Fibroblast of lung (primary cell): ENCODE results near the gene USP17L19. TPM values are rescaled to one million over a fixed set of nuclear protein-coding genes. Genes with fewer than 3 reads are reported as not detected.
"Not testable (repeated sequence)": the region's sequence is repeated elsewhere in the genome, so short reads cannot be mapped to it uniquely, and the experiment has no call there.

ENCODE experiments used
- DNase-seq, 2 donors: peaks; one replicate each; pipeline versions ENCODE4 v3.0.0 to v3.0.0-alpha.2; 2010; ENCODE audit warnings: low read depth in 2 of 2
- H2AFZ ChIP-seq: 2 replicates; pipeline ENCODE4 v1.5.1; 2012; ENCODE audit warnings: low read length, control low read depth, inconsistent platforms
- H3K27ac ChIP-seq: 2 replicates; pipeline ENCODE4 v1.5.1; 2011; ENCODE audit warnings: low read length, control low read depth; ENCODE audit not compliant: insufficient read depth
- H3K27me3 ChIP-seq: 2 replicates; pipeline ENCODE4 v1.5.1; 2011; ENCODE audit warnings: mild to moderate bottlenecking, low read length; ENCODE audit not compliant: control insufficient read depth, insufficient read depth
- H3K36me3 ChIP-seq: 2 replicates; pipeline ENCODE4 v1.5.1; 2011; ENCODE audit warnings: low read length; ENCODE audit not compliant: control insufficient read depth, insufficient read depth
- H3K4me1 ChIP-seq: 2 replicates; pipeline ENCODE4 v1.5.1; 2011; ENCODE audit warnings: low read length; ENCODE audit not compliant: control insufficient read depth, insufficient read depth; ENCODE audit errors: extremely low read depth
- H3K4me2 ChIP-seq: 2 replicates; pipeline ENCODE4 v1.5.1; 2011; ENCODE audit warnings: low read length, control low read depth; ENCODE audit not compliant: insufficient read depth; ENCODE audit errors: extremely low read depth
- H3K4me3 ChIP-seq, 4 experiments: fragments of 200-600 bp in 1 of 4; sonication (generic) in 1 of 4; replicated peaks in 1 of 4; 2 replicates each; pipeline ENCODE4 v1.5.1; 2011 to 2016; ENCODE audit warnings: low read length in 4 of 4, low read depth in 3 of 4, mild to moderate bottlenecking in 3 of 4, control low read depth in 2 of 4, inconsistent platforms in 1 of 4, mixed read lengths in 1 of 4; ENCODE audit not compliant: insufficient read depth in 1 of 4; ENCODE audit errors: control extremely low read depth in 1 of 4
- H3K79me2 ChIP-seq: 2 replicates; pipeline ENCODE4 v1.5.1; 2012; ENCODE audit warnings: mild to moderate bottlenecking, low read length, inconsistent platforms; ENCODE audit not compliant: control insufficient read depth, insufficient read depth
- H3K9ac ChIP-seq: 2 replicates; pipeline ENCODE4 v1.5.1; 2011; ENCODE audit warnings: mild to moderate bottlenecking, low read length, control low read depth; ENCODE audit not compliant: insufficient read depth
- H3K9me3 ChIP-seq: 2 replicates; pipeline ENCODE4 v1.5.1; 2012; ENCODE audit warnings: low read depth, low read length; ENCODE audit not compliant: control insufficient read depth, insufficient read depth
- H4K20me1 ChIP-seq: 2 replicates; pipeline ENCODE4 v1.5.1; 2011; ENCODE audit warnings: low read length; ENCODE audit not compliant: control insufficient read depth, insufficient read depth; ENCODE audit errors: extremely low read depth
- polyA minus RNA-seq: library from RNA; depleted of rRNA, polyadenylated mRNA; stranded (reverse); fragments of >200 nt; gene quantifications from 2 replicates; pipeline ENCODE4 v1.2.3, GENCODE V29; 2011; ENCODE audit warnings: low replicate concordance
- polyA plus RNA-seq, 2 donors: library from polyadenylated mRNA; depleted of rRNA in 1 of 2; stranded (reverse) in 1 of 2; unstranded in 1 of 2; fragments of >200 nt; gene quantifications; 2 replicates each; pipeline ENCODE4 v1.2.1, GENCODE V29; 2011 to 2012; ENCODE audit warnings: missing spikeins in 1 of 2
- total RNA-seq: library from RNA; depleted of rRNA; stranded (reverse); fragments of >200 nt; gene quantifications from 2 replicates; pipeline ENCODE4 v1.2.1, GENCODE V29; 2014

USP17L19 gene
- not detected in 2 replicates for total RNA-seq
- polyA plus RNA-seq: not detected in 2 replicates
- not detected in 2 replicates for polyA plus RNA-seq (2012)
- not detected in 2 replicates for polyA minus RNA-seq

GRCh38 chr4:9253078-9253477 is at the start of gene USP17L19:
Gene USP17L19 (plus strand): TSS chr4:9253378. CDS start chr4:9253378, 0 bp downstream.
- H3K27ac ChIP-seq, H3K79me2 ChIP-seq, H3K9ac ChIP-seq, H2AFZ ChIP-seq, H3K27me3 ChIP-seq, H4K20me1 ChIP-seq, H3K4me1 ChIP-seq, H3K9me3 ChIP-seq, H3K4me2 ChIP-seq, H3K36me3 ChIP-seq, H3K4me3 ChIP-seq, DNase-seq: not testable (repeated sequence)

GRCh38 chr4:9210357-9210756 is 42.8 kb upstream of the USP17L19 start, which contains the start of gene USP17L10:
Gene USP17L10 (plus strand): TSS chr4:9210657. CDS start chr4:9210657, 0 bp downstream.
- DNase-seq, H3K27me3 ChIP-seq, H3K9ac ChIP-seq, H3K9me3 ChIP-seq, H3K27ac ChIP-seq, H3K36me3 ChIP-seq, H3K4me1 ChIP-seq, H2AFZ ChIP-seq, H4K20me1 ChIP-seq, H3K4me2 ChIP-seq, H3K4me3 ChIP-seq, H3K79me2 ChIP-seq: not testable (repeated sequence)

- not testable (repeated sequence) for H3K9me3 ChIP-seq, H3K36me3 ChIP-seq, H4K20me1 ChIP-seq, H3K4me3 ChIP-seq, H3K4me2 ChIP-seq, H3K9ac ChIP-seq, H3K4me1 ChIP-seq, H3K79me2 ChIP-seq, H3K27me3 ChIP-seq, DNase-seq, H3K27ac ChIP-seq, H2AFZ ChIP-seq
Measured at GRCh38 chr4:9214701-9215100, 38.5 kb upstream of the USP17L19 start.

GRCh38 chr4:9215105-9215504 is 38.1 kb upstream of the USP17L19 start, which contains the start of gene USP17L11:
Gene USP17L11 (plus strand): TSS chr4:9215405. CDS start chr4:9215405, 0 bp downstream.
- H3K36me3 ChIP-seq, H3K4me2 ChIP-seq, H3K9me3 ChIP-seq, DNase-seq, H3K4me3 ChIP-seq, H3K27ac ChIP-seq, H3K4me1 ChIP-seq, H3K79me2 ChIP-seq, H3K27me3 ChIP-seq, H2AFZ ChIP-seq, H3K9ac ChIP-seq, H4K20me1 ChIP-seq: not testable (repeated sequence)

- H3K27me3 ChIP-seq, H2AFZ ChIP-seq, H3K4me1 ChIP-seq, H3K4me2 ChIP-seq, H3K79me2 ChIP-seq, H4K20me1 ChIP-seq, DNase-seq, H3K9ac ChIP-seq, H3K36me3 ChIP-seq, H3K27ac ChIP-seq, H3K9me3 ChIP-seq, H3K4me3 ChIP-seq: not testable (repeated sequence)
Measured at GRCh38 chr4:9219852-9220251, 33.3 kb upstream of the USP17L19 start, which contains the start of gene USP17L12. Gene USP17L12 (plus strand): TSS chr4:9220152. CDS start chr4:9220152, 0 bp downstream.

- H2AFZ ChIP-seq, H3K27me3 ChIP-seq, H3K36me3 ChIP-seq, DNase-seq, H3K27ac ChIP-seq, H3K4me3 ChIP-seq, H3K9ac ChIP-seq, H3K79me2 ChIP-seq, H3K4me2 ChIP-seq, H3K4me1 ChIP-seq, H3K9me3 ChIP-seq, H4K20me1 ChIP-seq: not testable (repeated sequence)
Measured at GRCh38 chr4:9224596-9224995, 28.6 kb upstream of the USP17L19 start, which contains the start of gene USP17L13. Gene USP17L13 (plus strand): TSS chr4:9224896. CDS start chr4:9224896, 0 bp downstream.

GRCh38 chr4:9230249-9230648 is 22.9 kb upstream of the USP17L19 start:
- DNase-seq, H2AFZ ChIP-seq, H3K9ac ChIP-seq, H3K27ac ChIP-seq, H3K36me3 ChIP-seq, H3K4me2 ChIP-seq, H3K79me2 ChIP-seq, H3K9me3 ChIP-seq, H3K4me3 ChIP-seq, H3K27me3 ChIP-seq, H4K20me1 ChIP-seq, H3K4me1 ChIP-seq: not testable (repeated sequence)
